Ovary (tissue), 3 donors: ENCODE measurements around the gene ZKSCAN1.

Source experiments
- CTCF ChIP-seq, 3 donors: fragments of 450-650 bp in 2 of 3; fragments of 200-600 bp in 1 of 3; IDR thresholded peaks; one replicate each; pipeline versions ENCODE4 v1.5.1 to v1.8.0; 2016 to 2022; ENCODE audit warnings: antibody characterized with exemption in 3 of 3, mild to moderate bottlenecking in 1 of 3
- EP300 ChIP-seq: sonication (generic); formaldehyde crosslinking; IDR thresholded peaks from one replicate; pipeline ENCODE4 v1.6.1; 2017; ENCODE audit warnings: antibody characterized with exemption
- POLR2A ChIP-seq: fragments of 450-650 bp; IDR thresholded peaks from one replicate; pipeline ENCODE4 v1.6.1; 2017; ENCODE audit warnings: antibody characterized with exemption, mild to moderate bottlenecking, moderate library complexity
- donor health status: DM: no; HTN: no; CAD: no.

- TF ChIP-seq POLR2A (no peak), EP300 (no peak), CTCF (IDR thresholded peaks at IDR 0.05) (no peak)
Observed at GRCh38 chr7:100082978-100083377, 67.6 kb downstream of the ZKSCAN1 start.
